GM19324 (cell line): ENCODE data around the gene TSHB.
A peak's percentile ranks its signal among the peaks of the same experiment; 100 is the strongest.
"Not testable (repeated sequence)": the region's sequence is repeated elsewhere in the genome, so short reads cannot be mapped to it uniquely, and the experiment has no call there.

ENCODE experiments used
- ATAC-seq: cut with Tn5 transposase; IDR thresholded peaks from one replicate; pipeline ENCODE4 v1.9.1; 2021; ENCODE audit warnings: mild to moderate bottlenecking, moderate library complexity; ENCODE audit not compliant: unreplicated experiment, low FRiP score

The TSHB gene

GRCh38 chr1:115029526-115029925 is at the start of gene TSHB:
TSHB (plus strand) TSS chr1:115029826; CDS start chr1:115033363, 3,537 bp downstream.
- no peak for ATAC-seq

DNA sequence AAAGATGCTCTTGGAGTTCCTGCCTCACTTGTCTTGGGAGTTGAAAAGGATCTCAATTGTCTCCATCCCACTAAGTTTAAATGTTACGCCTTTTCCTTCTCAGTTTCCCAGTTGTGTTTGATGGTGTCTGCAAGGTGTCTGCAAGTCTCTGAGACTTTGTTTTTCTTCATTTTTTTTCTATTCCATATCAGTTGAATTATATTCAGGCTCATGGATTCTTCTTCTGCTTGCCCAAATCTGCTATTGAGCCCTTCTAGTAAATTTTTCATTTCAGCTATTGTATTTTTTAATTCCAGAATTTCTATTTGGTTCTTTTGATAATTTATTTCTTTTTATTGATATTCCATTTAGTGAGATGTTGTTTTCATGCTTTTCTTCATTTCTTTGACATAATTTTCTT is 47.4 kb upstream of the TSHB start:
- no peak for ATAC-seq

DNA sequence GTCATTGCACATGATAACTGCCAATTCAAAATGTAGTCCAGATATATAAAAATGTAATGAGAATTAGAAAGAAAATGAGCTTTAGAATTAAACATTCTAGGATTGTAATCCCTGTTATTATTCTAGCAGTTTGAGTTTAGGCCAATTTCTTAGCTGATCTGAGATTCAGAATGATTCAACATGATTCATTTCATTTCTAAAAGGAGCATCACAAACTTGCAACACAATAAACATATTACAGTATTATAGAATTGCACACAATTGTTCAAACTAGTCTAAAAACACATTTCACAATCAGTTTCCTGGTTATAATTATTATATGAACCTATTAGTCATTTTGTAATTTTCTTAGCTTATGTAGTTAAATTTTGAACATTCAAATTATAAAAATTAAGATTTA is 43.3 kb upstream of the TSHB start:
- no peak for ATAC-seq

DNA sequence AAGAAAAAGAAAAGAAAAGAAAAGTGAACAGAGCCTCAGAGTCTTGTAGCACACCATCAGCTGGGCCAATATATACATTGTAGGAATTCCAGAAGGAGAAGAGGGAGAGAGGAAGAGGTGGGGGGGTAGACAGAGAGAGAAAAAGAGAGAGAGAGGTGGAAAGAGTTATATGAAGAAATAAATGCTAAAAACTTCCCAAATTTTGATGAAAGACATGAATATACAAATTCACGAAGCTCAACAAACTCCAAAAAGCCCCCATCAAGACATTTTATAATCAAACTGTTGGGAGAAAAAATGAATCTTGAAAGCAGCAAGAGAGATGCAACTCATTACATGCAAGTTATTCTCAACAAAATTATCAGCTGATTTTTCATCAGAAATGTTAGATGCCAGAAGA is 41.5 kb upstream of the TSHB start:
- no peak for ATAC-seq

DNA sequence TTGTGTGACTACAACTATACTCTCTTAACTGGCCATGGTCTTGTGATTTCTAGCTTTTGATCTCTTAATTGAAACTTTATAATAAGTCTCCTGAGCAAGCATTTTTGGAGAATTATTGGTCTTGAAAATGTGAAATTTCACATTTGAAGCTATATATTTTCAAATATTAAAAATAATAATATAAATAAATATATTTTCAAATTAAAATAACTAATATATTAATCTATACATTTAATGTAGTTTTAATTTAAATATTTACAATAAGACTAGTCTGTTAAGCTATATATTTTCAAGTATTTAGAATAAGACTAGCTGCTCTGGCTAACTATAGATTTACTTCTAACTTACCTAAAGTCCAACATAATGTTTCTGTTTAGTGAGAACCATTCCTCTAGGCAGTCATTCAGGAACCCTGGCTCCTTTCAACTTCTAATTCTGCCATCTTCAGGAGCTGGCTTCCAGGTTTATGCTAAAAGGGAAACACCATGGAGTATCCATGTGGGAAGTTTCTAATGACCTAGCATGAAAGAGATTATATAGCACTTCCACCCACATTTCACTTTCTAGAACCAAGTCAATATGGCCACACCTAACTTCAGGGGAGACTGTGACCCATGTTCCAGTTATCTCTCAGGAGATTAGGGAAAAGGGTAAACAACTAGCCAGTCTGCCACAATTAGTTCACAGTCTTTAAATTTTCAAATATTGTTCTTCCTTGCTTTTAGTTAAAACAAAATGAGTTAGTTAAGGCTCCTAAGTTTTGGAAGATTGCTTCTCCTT is 31.9 kb upstream of the TSHB start:
- ATAC-seq: no peak

DNA sequence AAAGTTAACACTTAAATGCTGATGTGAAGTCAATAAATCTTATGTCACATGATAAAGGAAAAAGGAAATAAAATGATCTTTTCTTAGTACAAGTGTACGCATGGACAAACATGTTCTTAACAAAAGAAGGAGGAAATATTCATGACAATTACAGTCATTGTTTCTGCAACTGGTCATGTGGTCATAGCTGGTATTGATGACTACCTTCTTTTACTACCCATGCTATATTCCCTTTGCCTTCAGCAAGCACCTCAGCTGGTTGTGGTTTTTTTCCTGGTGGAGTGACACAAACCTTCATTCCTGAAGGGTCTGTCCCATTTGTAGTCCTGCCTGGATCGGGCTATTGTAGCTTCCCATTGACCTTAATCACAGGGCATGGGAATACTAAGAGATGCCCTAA is 23.4 kb upstream of the TSHB start:
- no peak for ATAC-seq

- no peak for ATAC-seq
These were observed 17.6 kb upstream of the TSHB start for GRCh38 chr1:115012006-115012405.

DNA sequence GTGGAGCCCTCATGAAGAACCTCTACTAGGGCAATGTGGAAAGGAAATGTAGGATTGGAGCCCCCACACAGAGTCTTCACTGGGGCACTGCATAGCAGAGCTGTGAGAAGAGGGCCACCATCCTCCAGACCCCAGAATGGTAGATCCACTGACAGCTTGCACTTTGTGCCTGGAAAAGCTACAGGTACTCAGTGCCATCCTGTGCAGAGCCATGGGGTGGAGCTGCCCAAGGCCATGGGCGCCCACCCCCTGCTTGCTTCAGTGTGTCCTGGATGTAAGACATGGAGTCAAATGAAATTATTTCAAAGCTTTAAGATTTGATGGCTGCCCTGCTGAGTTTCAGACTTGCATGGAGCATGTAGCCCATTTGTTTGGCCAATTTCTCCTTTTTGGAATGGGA is 17.2 kb upstream of the TSHB start:
- ATAC-seq: no peak

DNA sequence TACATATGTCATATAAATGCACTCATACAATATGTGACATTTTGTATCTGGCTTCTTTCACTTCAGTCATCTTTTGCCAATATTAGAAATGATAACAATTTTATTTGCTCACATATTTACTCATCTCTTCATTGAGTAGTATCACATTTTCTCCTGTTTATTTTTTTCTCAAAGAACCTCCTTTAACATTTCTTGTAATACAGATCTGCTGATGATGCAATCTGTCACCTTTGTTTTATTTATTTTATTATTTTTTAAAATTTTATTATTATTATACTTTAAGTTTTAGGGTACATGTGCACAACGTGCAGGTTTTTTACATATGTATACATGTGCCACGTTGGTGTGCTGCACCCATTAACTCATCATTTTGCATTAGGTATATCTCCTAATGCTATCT is 15.8 kb upstream of the TSHB start:
- no peak for ATAC-seq

DNA sequence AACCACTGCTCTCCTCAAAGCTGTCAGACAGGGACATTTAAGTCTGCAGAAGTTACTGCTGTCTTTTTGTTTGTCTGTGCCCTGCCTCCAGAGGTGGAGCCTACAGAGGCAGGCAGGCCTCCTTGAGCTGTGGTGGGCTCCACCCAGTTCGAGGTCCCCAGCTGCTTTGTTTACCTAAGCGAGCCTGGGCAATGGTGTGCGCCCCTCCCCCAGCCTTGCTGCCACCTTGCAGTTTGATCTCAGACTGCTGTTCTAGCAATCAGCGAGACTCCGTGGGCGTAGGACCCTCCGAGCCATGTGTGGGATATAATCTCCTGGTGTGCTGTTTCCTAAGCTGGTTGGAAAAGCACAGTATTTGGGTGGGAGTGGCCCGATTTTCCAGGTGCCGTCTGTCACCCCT is 10.1 kb upstream of the TSHB start:
- not testable (repeated sequence) for ATAC-seq

DNA sequence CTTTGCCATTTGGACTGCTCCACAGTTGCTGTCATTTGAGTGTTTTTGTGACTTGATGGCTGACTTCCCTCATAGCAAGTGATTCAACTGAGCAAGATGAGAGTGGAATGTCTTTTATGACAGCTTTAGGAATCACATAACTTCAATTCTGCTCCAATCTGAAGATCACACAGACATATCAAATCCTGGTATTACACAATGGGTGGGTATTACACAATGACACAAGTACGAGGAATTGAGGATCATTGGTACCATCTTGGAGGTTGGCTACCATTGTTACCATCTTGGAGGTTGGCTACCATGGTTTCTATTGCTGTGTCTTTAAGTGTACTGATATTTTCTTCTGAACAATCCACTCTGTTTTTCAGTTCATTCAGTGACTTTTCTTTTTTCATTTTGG is 8.5 kb upstream of the TSHB start:
- no peak for ATAC-seq

GRCh38 chr1:115023593-115023992 is 6.0 kb upstream of the TSHB start:
- no peak for ATAC-seq

- no peak for ATAC-seq
These were observed 2.0 kb downstream of the TSHB start for GRCh38 chr1:115031595-115031994.

GRCh38 chr1:115035652-115036051 is 6.0 kb downstream of the TSHB start:
- ATAC-seq: no peak

DNA sequence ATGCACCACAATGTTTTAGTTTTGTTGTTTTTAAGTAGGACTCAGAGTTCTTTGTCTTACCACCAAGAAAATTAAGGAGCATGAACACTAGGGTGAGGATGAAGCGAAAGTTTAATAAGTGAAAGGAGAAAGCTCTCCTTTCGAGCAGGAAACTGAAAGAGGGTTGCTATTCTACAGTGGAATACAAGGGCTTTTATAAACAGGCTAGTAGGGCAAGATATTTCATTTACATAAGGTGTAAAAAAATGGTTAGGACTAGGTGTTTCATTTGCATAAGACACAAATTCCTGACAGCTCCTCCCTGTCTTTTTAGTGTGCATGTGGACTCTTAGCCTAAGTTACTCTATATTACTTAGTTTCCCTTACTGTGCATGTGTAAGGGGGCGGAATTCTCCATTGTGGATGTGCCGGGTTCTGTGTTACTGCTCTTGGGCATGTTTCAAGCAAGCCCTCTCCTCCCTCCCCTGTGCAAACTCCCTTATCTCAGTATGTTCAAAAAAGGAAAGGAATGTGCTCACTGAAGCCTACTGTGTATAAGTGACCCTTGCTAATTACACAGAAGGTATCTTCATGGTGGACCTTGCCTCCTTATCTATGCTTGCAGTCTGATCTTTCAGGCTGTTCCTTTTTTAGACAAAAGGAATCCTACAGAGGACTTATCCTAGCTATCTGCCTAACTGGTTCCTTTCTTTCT is 7.3 kb downstream of the TSHB start:
- no peak for ATAC-seq

GRCh38 chr1:115040501-115040900 is 10.9 kb downstream of the TSHB start:
- ATAC-seq: no peak

GRCh38 chr1:115041654-115042053 is 12.0 kb downstream of the TSHB start:
- ATAC-seq: no peak

GRCh38 chr1:115046751-115047150 is 17.1 kb downstream of the TSHB start:
- ATAC-seq: no peak

DNA sequence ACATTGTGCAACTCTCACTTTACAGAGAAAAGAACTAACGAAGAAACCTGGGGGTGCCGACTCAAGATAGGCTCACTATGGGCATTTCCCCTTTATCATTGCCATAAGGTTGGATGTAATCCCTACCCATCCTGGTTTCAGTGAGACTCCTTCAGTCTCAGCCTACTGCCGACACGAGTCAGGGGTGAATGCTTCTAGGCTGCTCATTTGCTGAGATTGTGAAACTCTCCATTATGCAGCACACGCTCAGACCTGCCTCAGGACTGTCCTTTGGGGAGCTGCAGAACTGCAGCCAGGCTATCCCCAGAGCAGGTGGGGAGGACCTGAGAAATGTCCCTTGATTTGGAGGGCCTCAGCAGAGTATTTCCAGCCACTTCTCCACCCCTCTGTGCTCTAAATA is 22.2 kb downstream of the TSHB start:
- ATAC-seq: no peak

- ATAC-seq: peak; percentile 83
These were observed 22.9 kb downstream of the TSHB start for GRCh38 chr1:115052454-115053083.

DNA sequence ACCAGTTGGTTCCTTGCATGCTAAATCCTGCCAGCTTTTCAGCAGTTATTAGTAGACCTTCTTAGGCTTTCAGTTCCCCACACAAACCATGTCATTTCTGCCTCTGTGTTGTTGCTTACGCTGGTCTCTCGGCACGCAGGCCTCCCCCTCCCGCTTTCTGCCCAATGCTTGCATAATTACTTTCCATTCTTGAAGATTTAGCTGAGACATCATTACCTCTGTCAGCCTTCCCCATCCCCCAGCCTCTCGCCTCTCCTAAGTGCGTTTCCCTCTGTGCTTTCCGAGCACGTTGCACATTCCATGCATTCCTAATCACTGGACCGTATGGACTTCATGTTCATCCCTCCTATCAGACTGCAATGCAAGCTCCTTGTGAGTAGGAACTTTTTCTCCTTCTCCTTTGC is 26.8 kb downstream of the TSHB start:
- ATAC-seq: no peak
